ENCODE data around the gene GPC5. TPM values are rescaled to one million over a fixed set of nuclear protein-coding genes. Genes with fewer than 3 reads are reported as not detected.

The GPC5 gene
- total and polyA plus RNA-seq, 2 of the 13 experiments (the other 11 are each of a cell fraction or from before 2014, with no cell fraction given) = 0.02 to 0.07 TPM

DNA sequence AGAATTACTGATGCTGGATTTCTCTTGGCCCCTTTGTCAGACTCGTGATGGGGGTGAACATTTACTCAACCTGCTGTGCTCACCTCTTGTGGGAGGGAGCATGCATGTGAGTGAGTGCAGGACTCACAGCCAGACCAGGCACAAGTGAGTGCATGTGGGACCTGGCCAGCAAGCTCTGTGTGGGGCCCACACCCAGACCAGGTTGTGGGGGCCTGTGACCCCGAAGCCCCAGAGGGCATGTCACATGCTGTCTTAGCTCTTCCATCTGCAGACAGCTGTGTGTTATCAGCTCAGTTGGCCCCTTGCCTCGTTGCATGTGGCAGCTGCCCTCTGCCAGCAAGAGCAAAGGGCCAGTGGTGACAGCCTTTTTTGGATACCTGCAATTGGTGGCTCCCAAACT lies 614.4 kb downstream of the GPC5 start:
- no peak overlapping the region for H3K27ac ChIP-seq (ENCODE audit: extremely low read length, insufficient read depth, low read length)
- H3K9ac ChIP-seq (ENCODE audit: insufficient read depth, low read depth, low read length) = no peak overlapping the region
- no peak overlapping the region for H2AFZ ChIP-seq (ENCODE audit: low read length)
- CTCF ChIA-PET (ENCODE audit: low intra/inter-chr PET ratio, low total read pairs) = no interaction called here
- in situ Hi-C loops (cut with HindIII; ENCODE audit: extremely low pct_ligation_motif_present, low pct_unique_long_range_greater_than_20kb) = no loop called here
- H3K4me3 ChIP-seq (replicated peaks in 1 of 3; ENCODE audit: insufficient read depth in 1 of 3, low read depth in 2 of 3, low read length in 3 of 3) = no peak overlapping the region
- no peaks in the 10 kb centered on the region for H3K9me3 ChIP-seq (ENCODE audit: low read length)
- no TSS peak for BruUV-seq (replicated peaks)
- DNase-seq (ENCODE audit: low spot score) (no peak), FAIRE-seq (no peak), ATAC-seq (no peak)
- intact Hi-C loops (cut with micrococcal nuclease; ENCODE audit: unreplicated experiment) = no loop called here
- POLR2A ChIA-PET = no interaction called here
- TF ChIP-seq HOXA5 (CRISPR knock-in tag; IDR thresholded peaks at IDR 0.05) (no peak), HOXA3 (CRISPR knock-in tag; IDR thresholded peaks at IDR 0.05) (no peak), NFIC (IDR thresholded peaks at IDR 0.05; ENCODE audit: low read length) (no peak), ZNF83 (CRISPR knock-in tag; IDR thresholded peaks at IDR 0.05; ENCODE audit: borderline replicate concordance) (no peak), U2AF1 (optimal IDR thresholded peaks at IDR 0.05; ENCODE audit: low read depth, low read length) (no peak), NR2F6 (IDR thresholded peaks at IDR 0.05) (no peak), NR2F6 (CRISPR knock-in tag; IDR thresholded peaks at IDR 0.05) (no peak), HDAC2 (CRISPR knock-in tag; IDR thresholded peaks at IDR 0.05) (no peak), KLF11 (CRISPR knock-in tag; IDR thresholded peaks at IDR 0.05) (no peak), ZFAT (CRISPR knock-in tag; conservative IDR thresholded peaks at IDR 0.05) (no peak), RARA (CRISPR knock-in tag; IDR thresholded peaks at IDR 0.05) (no peak), JDP2 (CRISPR knock-in tag; IDR thresholded peaks at IDR 0.05; ENCODE audit: borderline replicate concordance) (no peak), ZBTB3 (CRISPR knock-in tag; IDR thresholded peaks at IDR 0.05; ENCODE audit: borderline replicate concordance, low read depth) (no peak), ZNF232 (CRISPR knock-in tag; IDR thresholded peaks at IDR 0.05; ENCODE audit: borderline replicate concordance) (no peak)
- TF ChIP-seq, protein P1, sequence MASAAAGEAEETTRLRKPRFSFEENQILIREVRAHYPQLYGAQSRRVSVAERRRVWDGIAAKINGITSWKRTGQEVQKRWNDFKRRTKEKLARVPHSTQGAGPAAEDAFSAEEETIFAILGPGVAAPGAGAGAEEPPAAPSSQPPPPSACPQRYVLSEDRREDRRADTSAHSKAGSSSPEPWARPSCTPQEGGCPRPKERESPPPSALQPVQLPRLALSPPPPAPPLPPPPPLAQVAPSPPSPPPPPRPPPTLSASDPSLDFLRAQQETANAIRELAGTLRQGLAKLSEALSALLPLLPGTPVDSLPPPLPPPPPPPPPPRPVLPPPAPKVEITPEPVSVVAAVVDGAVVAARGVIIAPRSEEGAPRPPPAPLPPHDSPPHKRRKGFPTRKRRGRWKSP (CRISPR knock-in tag; IDR thresholded peaks at IDR 0.05) = no peak
- 0% methylated on average over 2 of the region's 3 CpGs for WGBS (ENCODE audit: low lambda C conversion rate)
- no peaks in the 10 kb centered on the region for H3K79me2 ChIP-seq (ENCODE audit: insufficient read depth, low read length)
- H3K27me3 ChIP-seq (ENCODE audit: control insufficient read depth in 1 of 2, insufficient read depth in 2 of 2, low read length in 2 of 2) = no peaks in the 10 kb centered on the region
- no peak overlapping the region for H3K4me2 ChIP-seq (ENCODE audit: low read depth, low read length)
- no peaks in the 10 kb centered on the region for H4K20me1 ChIP-seq (ENCODE audit: insufficient read depth, low read length)
- H3K4me1 ChIP-seq (ENCODE audit: insufficient read depth, low read length) = no peaks in the 10 kb centered on the region
- no peaks in the 10 kb centered on the region for H3K36me3 ChIP-seq (replicated peaks in 1 of 2; ENCODE audit: control insufficient read depth in 1 of 2, insufficient read depth in 2 of 2, low read length in 2 of 2)

Data from HepG2 (cell line).